NCI-H510A treated with DMSO at 0.1 percent for 48 hours (cell line): Measurements from ENCODE around the gene ISCA2.
"Not testable (repeated sequence)": the region's sequence is repeated elsewhere in the genome, so short reads cannot be mapped to it uniquely, and the experiment has no call there.

Experiments used
- DNase-seq: peaks from one replicate; lab custom pipeline; 2025; lab: John Stamatoyannopoulos, UW

The ISCA2 gene

GRCh38 chr14:74528886-74529285, 35.3 kb downstream of the ISCA2 start:
- DNase-seq, result no peak

- DNase-seq, result no peak
Observed at GRCh38 chr14:74531006-74531405, 37.4 kb downstream of the ISCA2 start.

DNA sequence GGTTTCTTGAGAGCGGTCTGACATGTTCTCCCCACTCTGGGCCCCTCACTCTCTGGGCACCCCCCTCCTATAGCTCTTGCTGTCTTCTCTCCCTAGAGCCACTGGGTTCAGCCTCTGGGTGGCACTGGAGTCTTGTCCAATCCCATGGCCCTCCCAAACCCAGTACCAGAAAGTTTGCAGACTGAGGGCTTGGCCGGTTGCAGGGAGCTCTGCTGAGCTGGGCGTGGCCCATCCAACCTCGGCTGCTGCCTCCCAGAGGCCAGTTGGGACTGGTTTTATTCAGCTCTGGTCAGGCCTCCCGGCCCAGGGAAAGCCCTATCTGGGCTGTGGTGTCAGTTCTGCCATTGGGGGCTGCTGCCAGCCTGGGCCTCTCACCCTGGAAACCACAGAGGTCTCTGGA, 37.9 kb downstream of the ISCA2 start:
- DNase-seq, result peak; percentile 20

GRCh38 chr14:74532246-74532645, 38.7 kb downstream of the ISCA2 start:
- no peak for DNase-seq

- DNase-seq, result no peak
Observed at GRCh38 chr14:74533576-74533975, 40.0 kb downstream of the ISCA2 start.

DNA sequence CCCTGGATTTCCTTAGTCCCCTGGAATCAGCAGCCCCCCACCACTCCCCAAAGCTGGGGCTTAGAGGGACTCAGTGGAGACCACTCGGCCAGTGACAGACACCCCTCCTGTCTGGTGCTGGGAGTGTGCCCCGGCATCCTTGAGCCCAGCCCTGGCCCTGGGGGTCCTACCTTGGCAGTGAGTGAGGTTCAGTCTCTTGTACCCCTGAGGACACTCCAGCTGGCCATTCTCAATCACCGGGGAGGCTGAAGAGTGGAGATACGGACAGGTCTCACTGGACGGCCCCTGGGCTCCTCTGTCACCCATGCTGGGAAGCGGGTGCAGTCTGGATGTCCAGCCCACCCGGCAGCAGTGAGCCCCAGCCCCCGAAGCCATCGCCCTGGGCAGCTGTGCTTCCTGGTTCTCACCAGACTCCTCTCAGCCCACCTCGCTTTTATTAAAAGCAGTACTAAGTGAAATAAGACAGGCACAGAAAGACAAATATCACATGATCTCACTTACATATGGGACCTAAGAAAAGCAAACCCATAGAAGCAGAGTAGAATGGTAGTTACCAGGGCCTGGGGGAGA, 42.3 kb downstream of the ISCA2 start:
- DNase-seq, result no peak

GRCh38 chr14:74536336-74536735, 42.8 kb downstream of the ISCA2 start:
- DNase-seq, result not testable (repeated sequence)

- no peak for DNase-seq
Observed at GRCh38 chr14:74538411-74539391, 45.1 kb downstream of the ISCA2 start.

GRCh38 chr14:74539503-74539902, 45.9 kb downstream of the ISCA2 start:
- DNase-seq, result peak; percentile 51

GRCh38 chr14:74541225-74541624, 47.7 kb downstream of the ISCA2 start:
- DNase-seq, result no peak

GRCh38 chr14:74542056-74542685, 48.6 kb downstream of the ISCA2 start:
- DNase-seq, result no peak

GRCh38 chr14:74543771-74544438, 50.3 kb downstream of the ISCA2 start:
- DNase-seq, result no peak

DNA sequence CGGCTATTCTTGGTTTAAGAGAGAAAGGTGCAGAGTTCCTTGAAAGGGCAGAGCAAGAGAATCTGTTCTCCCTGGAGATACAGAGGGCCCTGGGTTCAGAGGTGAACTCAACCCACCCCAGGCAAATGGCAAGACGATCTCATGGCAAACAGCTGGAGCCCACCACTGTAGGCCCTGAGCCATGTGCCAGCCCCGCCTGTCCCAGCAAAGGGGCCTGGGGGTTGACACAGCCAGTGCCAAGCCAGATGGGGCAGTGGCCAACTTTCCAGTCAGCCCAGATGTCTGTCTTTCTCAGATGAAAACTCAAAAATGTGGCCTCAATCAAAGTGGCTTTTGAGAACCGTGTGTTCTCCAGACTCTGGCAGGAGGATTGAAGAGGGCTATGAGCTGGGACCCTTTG, 51.8 kb downstream of the ISCA2 start:
- no peak for DNase-seq

DNA sequence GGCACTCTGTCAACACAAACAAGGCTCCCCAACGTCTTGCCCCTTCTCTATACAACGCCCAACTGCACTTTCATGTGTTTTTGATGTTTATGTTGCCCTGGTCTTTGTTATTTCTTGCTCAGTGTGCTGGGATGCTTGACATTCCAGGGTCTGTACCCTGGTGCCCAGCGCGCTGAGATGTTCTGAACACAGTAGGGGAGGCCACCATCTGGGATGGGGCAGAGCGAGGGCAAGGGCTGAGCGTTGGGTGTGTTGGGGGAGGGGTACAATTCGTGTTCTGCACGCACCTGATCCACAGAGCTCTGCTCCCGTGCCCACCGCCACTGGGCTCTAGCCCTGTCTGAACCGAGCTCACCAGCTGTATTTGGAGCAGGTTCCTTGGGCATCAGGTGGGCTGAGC, 52.9 kb downstream of the ISCA2 start:
- DNase-seq, result no peak
